Amygdala (tissue), 56 donors: Measurements from ENCODE around the gene HMGCR.

Experiments used
- DNase-seq, 56 donors: peaks; one replicate each; lab custom pipeline; 2025; lab: John Stamatoyannopoulos, UW

The HMGCR gene

GRCh38 chr5:75338408-75338807, 1.4 kb downstream of the HMGCR start:
- DNase-seq: no peak

GRCh38 chr5:75340714-75341478, 3.9 kb downstream of the HMGCR start:
- DNase-seq: no peak

DNA sequence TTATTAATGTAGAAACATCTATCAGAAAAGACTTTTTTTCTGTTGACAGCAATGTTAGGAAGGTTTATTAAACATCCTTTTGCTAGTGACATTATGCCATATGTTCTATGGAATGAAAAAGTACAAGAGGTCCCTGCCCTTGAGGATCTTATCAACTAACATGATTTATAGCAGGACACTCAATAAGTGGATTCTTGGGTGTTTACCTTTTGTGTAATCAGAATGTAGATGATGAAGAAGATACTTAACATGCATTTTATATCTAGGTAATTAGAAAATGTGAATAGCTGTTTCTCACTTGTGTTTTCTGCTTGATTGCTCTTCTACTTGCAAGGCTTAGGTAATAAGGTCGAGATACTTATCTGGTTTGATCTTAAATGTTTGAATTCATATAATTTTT, 4.9 kb downstream of the HMGCR start:
- DNase-seq: no peak

- no peak for DNase-seq
Observed at GRCh38 chr5:75342836-75343235, 5.8 kb downstream of the HMGCR start.

DNA sequence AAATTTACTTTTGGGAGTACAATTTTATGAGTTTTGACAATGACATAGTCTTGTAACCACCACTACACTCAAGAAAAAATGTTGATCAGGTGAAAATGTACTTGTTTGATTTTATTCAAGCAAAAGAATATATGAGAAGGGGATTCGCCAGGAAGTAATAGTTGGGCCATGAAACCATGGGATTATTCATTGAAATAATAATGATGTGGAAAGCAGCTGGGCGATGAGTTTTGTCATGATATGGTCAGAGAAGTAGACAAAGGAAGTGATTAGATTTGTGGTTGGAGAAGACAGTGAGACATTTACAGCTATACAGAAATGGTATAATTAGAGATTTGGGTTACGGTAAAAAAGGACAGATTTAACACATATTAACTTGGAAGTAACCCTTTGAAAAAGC, 11.2 kb downstream of the HMGCR start:
- no peak for DNase-seq

DNA sequence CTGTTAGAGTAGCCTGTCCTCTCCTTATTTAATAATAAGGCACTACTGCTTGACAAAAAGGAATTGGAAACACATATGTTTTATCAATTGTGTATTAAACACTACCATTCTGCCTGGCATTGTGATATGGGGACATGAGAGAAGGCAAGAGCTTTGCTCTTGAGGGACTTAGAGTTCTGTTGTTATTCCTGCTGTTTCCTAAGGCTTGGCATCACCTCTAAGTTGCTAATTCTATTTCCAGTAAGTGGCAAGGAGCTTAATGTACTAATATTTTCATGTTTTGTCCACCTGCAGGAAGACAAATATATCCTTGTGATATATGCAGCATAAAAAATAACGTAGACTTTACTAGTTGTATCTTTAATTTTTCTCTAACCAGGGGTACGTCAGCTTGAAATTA, 12.6 kb downstream of the HMGCR start:
- no peak for DNase-seq

DNA sequence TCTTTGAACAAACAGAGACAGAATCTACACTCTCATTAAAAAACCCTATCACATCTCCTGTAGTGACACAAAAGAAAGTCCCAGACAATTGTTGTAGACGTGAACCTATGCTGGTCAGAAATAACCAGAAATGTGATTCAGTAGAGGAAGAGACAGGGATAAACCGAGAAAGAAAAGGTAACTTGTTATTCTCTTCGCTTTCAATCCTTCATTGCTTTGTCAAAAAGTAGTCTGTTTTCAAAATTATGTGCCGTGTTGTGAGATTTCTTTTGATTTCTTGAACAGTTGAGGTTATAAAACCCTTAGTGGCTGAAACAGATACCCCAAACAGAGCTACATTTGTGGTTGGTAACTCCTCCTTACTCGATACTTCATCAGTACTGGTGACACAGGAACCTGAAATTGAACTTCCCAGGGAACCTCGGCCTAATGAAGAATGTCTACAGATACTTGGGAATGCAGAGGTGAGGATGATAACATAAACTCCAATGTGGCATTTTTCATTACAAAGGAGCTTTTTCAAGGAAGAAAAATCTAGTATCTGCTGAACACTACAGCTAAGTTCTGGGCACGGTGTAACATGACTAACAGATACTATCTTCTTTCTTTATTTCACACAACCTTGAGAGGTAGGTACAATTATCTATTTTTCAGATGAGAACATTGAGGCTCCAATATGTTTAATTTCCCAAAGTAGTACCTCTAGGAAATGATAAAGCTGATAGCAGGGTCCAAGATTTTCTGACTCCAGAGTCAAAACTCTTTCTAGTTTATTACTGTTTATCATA, 14.3 kb downstream of the HMGCR start:
- DNase-seq: no peak

GRCh38 chr5:75355236-75355635, 18.2 kb downstream of the HMGCR start:
- DNase-seq: no peak

- no peak for DNase-seq
Observed at GRCh38 chr5:75356719-75357118, 19.7 kb downstream of the HMGCR start.

DNA sequence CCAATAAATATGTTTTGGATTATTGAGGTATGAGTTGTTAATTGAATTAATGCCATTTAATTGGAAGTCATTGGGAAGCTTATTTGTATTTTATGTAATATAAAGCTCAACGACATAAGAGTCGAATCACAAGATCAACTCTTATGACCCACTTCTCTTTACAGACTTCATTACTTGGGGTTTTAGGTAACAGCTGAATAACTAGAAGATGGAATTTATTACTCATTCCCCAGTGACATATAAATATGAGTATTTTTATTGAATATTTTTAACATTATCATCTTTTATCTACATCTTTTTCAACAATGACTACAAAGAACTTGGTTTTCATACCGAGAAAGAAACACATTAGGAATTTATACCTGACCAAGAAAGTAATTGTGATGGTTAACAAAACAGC, 21.1 kb downstream of the HMGCR start:
- DNase-seq: no peak

DNA sequence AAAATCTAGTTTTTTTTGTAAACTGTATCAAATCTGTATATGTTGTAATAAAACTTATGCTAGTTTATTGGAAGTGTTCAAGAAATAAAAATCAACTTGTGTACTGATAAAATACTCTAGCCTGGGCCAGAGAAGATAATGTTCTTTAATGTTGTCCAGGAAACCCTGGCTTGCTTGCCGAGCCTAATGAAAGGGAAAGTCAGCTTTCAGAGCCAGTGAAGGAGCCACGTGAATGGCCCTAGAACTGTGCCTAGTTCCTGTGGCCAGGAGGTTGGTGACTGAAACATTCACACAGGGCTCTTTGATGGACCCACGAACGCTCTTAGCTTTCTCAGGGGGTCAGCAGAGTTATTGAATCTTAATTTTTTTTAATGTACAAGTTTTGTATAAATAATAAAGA, 24.3 kb downstream of the HMGCR start:
- DNase-seq: peak in 23 of 56 donors; percentile 0 to 60 (median 22)

DNA sequence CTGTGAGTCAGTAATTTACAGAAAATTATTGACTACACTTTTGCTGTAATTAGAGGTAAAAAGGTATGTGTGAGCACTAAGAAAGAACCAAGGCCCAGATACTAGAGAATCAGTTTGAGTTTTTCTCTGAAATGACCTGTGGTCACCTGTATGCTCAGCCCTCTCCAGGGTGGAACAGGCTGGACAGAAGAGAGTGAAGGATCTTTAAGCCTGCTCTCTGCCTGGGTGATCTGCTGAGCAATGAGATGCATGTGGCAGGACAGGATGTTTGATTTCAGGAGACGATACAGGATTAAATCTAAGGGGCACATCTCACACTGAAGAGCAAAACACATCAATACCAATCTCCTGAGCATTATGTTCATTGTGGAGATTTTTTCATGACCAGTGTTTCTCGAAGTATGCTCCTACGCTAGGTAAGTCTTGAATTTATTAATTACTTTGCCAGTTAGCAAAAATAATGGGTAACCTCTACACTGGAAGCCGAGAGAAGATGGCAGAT, 25.5 kb downstream of the HMGCR start:
- DNase-seq: no peak

- no peak for DNase-seq
Observed at GRCh38 chr5:75363111-75363510, 26.1 kb downstream of the HMGCR start.

GRCh38 chr5:75363726-75364495, 26.9 kb downstream of the HMGCR start:
- DNase-seq: peak in 8 of 56 donors; percentile 2 to 49 (median 12)

GRCh38 chr5:75364571-75365280, 27.7 kb downstream of the HMGCR start:
- DNase-seq: no peak

DNA sequence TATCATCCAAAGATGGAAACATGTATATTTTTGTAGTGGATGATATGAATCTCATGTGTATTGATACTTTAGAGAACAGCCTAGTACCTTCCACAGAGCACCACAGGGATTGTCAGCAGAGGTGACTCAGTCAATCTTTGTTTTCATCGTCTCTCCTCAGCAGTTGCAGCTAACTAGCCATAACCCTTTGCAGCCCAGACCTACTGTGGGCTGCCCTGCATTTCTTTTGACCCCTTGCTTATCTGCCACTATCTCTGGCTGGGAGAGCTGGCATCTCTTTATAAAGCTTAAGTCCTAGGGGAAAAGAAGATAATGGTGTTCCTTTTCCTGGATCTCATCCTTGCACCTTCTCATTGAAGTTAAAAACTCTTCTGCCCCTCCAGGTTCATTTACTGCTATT, 28.7 kb downstream of the HMGCR start:
- DNase-seq: no peak

DNA sequence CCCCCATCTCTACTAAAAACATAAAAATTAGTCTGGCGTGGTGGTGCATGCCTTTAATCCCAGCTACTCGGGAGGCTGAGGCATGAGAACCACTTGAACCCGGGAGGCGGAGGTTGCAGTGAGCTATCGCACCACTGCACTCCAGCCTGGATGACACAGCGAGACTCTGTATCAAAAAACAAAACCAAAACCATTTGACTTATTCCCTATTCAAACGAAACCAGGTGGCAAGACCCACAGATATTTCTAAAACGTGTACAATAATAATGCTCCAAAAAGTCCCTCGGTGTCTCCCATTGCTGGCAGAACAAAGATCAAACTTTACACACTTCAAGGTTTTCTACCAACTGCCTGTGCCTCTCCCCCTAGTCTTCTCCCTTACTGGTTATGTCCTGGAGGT, 29.8 kb downstream of the HMGCR start:
- DNase-seq: no peak

GRCh38 chr5:75367401-75367800, 30.4 kb downstream of the HMGCR start:
- no peak for DNase-seq

DNA sequence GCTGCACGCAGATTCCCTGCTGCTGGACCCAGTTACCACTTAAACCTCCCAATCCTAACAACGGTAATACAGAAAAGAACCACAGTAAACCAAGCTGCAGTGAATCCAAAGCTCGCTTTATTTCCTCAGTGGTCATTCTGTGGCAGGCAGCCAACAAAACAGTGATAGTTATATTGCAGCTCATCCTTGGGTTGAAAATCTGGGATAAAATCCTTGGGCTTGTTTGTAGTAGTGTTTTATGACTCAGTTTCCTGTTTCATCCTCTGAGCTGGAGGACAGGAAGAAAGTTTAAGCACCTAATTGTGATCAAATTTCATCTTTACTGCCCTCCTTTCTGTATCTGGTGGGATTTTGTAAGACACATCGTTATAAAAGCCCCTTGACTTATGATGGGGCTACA, 31.4 kb downstream of the HMGCR start:
- no peak for DNase-seq

DNA sequence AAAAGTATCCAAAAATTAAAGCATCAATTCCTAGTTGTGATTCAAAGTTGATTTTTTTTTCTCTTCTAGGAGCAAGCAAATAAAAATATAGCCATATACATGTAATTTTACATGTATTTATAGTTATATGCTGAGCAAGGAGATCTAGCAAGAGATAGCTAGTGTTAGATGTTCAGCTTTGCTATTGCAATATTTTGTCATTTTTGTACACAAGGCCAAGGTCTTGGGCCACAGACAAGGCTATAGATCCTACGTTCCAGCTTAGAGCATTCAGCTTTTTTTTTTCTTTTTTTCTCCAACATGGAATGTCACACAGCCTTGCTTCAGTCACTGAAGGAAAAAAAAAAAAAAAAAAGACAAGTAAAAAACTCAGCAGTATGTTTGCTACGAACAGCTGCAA, 36.8 kb downstream of the HMGCR start:
- no peak for DNase-seq
